ENCODE results near the gene WDR89.

The WDR89 gene

GRCh38 chr14:63641473-63642228 lies at the start of gene WDR89:
TSS of gene WDR89 (minus strand) at chr14:63641871. CDS start at chr14:63599942, 41,929 bp downstream.
- Histone ChIP-seq H3K27ac (peak within 1 kb of the TSS; percentile 89), H3K36me3 (replicated peaks) (no peaks in the 10 kb centered on the region), H3K27me3 (replicated peaks) (no peaks in the 10 kb centered on the region), H3K4me3 (ENCODE audit: low read depth, low read length) (peak within 1 kb of the TSS; percentile 79)
- TF ChIP-seq CTCF (IDR thresholded peaks at IDR 0.05; ENCODE audit: low read depth, low read length, missing control alignments): peak; percentile 84
- peak; percentile 99 for DNase-seq
- in situ Hi-C loops (cut with HindIII; ENCODE audit: low pct_ligation_motif_present, low sequenced_read_pairs): no loop called here

GRCh38 chr14:63689132-63689531 lies 47.5 kb upstream of the WDR89 start:
- no peak for TF ChIP-seq CTCF (IDR thresholded peaks at IDR 0.05; ENCODE audit: low read depth, low read length, missing control alignments)
- Histone ChIP-seq H3K36me3 (replicated peaks) (no peaks in the 10 kb centered on the region), H3K27ac (no peak overlapping the region), H3K4me3 (ENCODE audit: low read depth, low read length) (no peak overlapping the region), H3K27me3 (replicated peaks) (no peaks in the 10 kb centered on the region)
- DNase-seq: no peak
- in situ Hi-C loops (cut with HindIII; ENCODE audit: low pct_ligation_motif_present, low sequenced_read_pairs): no loop called here

GRCh38 chr14:63686926-63687325 lies 45.3 kb upstream of the WDR89 start:
- in situ Hi-C loops (cut with HindIII; ENCODE audit: low pct_ligation_motif_present, low sequenced_read_pairs): no loop called here
- no peak for DNase-seq

GRCh38 chr14:63685401-63685800 lies 43.7 kb upstream of the WDR89 start:
- Histone ChIP-seq H3K4me3 (ENCODE audit: low read depth, low read length) (no peak overlapping the region), H3K27me3 (replicated peaks) (no peaks in the 10 kb centered on the region), H3K27ac (no peak overlapping the region), H3K36me3 (replicated peaks) (no peaks in the 10 kb centered on the region)
- TF ChIP-seq CTCF (IDR thresholded peaks at IDR 0.05; ENCODE audit: low read depth, low read length, missing control alignments): no peak
- in situ Hi-C loops (cut with HindIII; ENCODE audit: low pct_ligation_motif_present, low sequenced_read_pairs): no loop called here
- DNase-seq: no peak

More at GRCh38 chr14:63686926-63687325, 45.3 kb upstream of the WDR89 start:
- Histone ChIP-seq H3K36me3 (replicated peaks) (no peaks in the 10 kb centered on the region), H3K27ac (no peak overlapping the region), H3K27me3 (replicated peaks) (no peaks in the 10 kb centered on the region), H3K4me3 (ENCODE audit: low read depth, low read length) (no peak overlapping the region)
- no peak for TF ChIP-seq CTCF (IDR thresholded peaks at IDR 0.05; ENCODE audit: low read depth, low read length, missing control alignments)

GRCh38 chr14:63682727-63683593 lies 41.3 kb upstream of the WDR89 start:
- no peak for DNase-seq
- in situ Hi-C loops (cut with HindIII; ENCODE audit: low pct_ligation_motif_present, low sequenced_read_pairs): no loop called here
- H3K36me3 ChIP-seq (replicated peaks): no peaks in the 10 kb centered on the region
- TF ChIP-seq CTCF (IDR thresholded peaks at IDR 0.05; ENCODE audit: low read depth, low read length, missing control alignments): no peak
- H3K27ac ChIP-seq: no peak overlapping the region
- no peaks in the 10 kb centered on the region for H3K27me3 ChIP-seq (replicated peaks)
- H3K4me3 ChIP-seq (ENCODE audit: low read depth, low read length): no peak overlapping the region

All from brain microvascular endothelial cell (primary cell).